ENCODE measurements around the gene MZF1. TPM values are rescaled to one million over a fixed set of nuclear protein-coding genes. Genes with fewer than 3 reads are reported as not detected.
A peak's percentile ranks its signal among the peaks of the same experiment; 100 is the strongest.

Gene MZF1
- total RNA-seq, 1 donor from 2014 or later, result 10.9 TPM

DNA sequence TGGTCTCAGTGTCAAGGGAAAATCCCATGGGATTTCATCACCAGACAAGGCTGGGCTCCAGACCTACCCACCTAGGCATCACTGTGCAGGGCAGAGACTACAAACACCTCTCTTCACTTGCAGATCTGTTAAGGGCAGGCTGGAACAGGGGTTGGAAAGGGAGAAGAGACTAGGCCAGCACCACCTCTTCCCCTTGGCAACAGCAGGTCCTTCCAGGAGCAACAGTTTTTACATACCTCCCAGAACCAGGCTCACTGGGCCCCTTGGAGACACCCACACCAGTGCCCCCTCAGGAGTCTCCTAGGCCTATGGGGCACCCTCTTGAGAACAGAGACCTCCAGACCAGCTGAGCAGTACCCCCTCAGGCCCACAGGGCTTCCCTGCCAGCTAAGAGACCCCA, 12.2 kb downstream of the MZF1 start:
- no peak overlapping the region for H3K27ac ChIP-seq (replicated peaks)
- peaks cover 68% of the 10 kb centered on the region for H3K4me1 ChIP-seq
- H3K9me3 ChIP-seq (replicated peaks), result no peaks in the 10 kb centered on the region
- DNase-seq, result no peak
- no peaks in the 10 kb centered on the region for H3K27me3 ChIP-seq (ENCODE audit: low read depth)
- TF ChIP-seq, protein P1, sequence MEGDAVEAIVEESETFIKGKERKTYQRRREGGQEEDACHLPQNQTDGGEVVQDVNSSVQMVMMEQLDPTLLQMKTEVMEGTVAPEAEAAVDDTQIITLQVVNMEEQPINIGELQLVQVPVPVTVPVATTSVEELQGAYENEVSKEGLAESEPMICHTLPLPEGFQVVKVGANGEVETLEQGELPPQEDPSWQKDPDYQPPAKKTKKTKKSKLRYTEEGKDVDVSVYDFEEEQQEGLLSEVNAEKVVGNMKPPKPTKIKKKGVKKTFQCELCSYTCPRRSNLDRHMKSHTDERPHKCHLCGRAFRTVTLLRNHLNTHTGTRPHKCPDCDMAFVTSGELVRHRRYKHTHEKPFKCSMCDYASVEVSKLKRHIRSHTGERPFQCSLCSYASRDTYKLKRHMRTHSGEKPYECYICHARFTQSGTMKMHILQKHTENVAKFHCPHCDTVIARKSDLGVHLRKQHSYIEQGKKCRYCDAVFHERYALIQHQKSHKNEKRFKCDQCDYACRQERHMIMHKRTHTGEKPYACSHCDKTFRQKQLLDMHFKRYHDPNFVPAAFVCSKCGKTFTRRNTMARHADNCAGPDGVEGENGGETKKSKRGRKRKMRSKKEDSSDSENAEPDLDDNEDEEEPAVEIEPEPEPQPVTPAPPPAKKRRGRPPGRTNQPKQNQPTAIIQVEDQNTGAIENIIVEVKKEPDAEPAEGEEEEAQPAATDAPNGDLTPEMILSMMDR (IDR thresholded peaks at IDR 0.05; ENCODE audit: borderline replicate concordance), result no peak
- intact Hi-C loops (cut with micrococcal nuclease), result no loop called here
- no peak overlapping the region for H3K4me3 ChIP-seq
- H3K36me3 ChIP-seq, result peaks cover 13% of the 10 kb centered on the region

DNA sequence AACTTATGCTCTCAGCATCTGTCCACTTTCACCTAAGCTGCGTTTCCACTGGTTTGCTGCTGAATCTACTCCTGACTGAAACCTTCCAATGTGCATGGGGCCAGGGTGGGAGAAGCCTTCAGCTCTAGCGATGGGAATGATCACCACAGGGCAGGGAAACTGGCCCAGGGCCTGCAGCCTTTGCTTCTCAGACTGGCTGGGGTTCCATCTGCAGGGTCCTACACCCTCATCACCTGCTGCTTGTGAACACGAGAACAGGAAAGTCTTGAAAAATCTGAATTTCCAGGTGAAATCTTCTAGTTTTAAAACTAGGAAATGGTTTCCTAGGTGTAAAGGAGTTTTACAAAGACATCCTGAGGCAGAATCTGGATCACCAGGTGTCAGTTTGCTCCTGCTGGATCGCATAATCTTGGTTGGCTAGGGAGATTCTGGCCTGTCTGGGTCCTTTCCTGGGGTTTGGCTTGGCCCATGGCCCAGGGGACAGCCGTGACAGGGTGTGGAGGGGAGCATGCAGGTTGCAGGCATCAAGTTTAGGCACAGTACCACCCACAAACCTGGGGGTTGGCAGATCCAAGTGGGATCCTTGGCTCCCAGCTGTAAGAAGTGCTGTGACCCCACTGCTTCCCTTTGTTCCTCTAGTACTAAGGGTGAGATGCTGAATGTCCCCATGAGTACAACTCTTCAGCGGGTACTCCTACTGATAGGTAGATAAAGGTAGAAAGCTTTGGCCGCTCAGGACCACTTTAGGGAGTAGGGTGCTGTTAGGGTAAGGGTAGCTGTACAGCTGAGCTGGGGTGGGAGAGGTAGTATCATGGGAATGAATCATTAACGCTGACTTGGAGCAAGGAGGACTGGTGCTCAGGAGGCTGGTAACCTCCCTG, 12.9 kb downstream of the MZF1 start:
- Histone ChIP-seq H3K27ac (replicated peaks) (peak overlapping the region; percentile 100), H3K36me3 (peaks cover 19% of the 10 kb centered on the region), H3K9me3 (replicated peaks) (no peaks in the 10 kb centered on the region), H3K4me1 (peaks cover 75% of the 10 kb centered on the region), H3K27me3 (ENCODE audit: low read depth) (no peaks in the 10 kb centered on the region), H3K4me3 (peak overlapping the region; percentile 87)
- intact Hi-C loops (cut with micrococcal nuclease), result no loop called here
- DNase-seq, result peak; percentile 13
- TF ChIP-seq, protein P1 (IDR thresholded peaks at IDR 0.05; ENCODE audit: borderline replicate concordance), result no peak

GRCh38 chr19:58559275-58560006, 13.7 kb downstream of the MZF1 start:
- H3K9me3 ChIP-seq (replicated peaks), result no peaks in the 10 kb centered on the region
- intact Hi-C loops (cut with micrococcal nuclease), result no loop called here
- peak overlapping the region; percentile 100 for H3K27ac ChIP-seq (replicated peaks)
- H3K4me3 ChIP-seq, result peak overlapping the region; percentile 87
- TF ChIP-seq, protein P1 (IDR thresholded peaks at IDR 0.05; ENCODE audit: borderline replicate concordance), result no peak
- peaks cover 81% of the 10 kb centered on the region for H3K4me1 ChIP-seq
- H3K36me3 ChIP-seq, result peaks cover 19% of the 10 kb centered on the region
- peak; percentile 90 for DNase-seq
- no peaks in the 10 kb centered on the region for H3K27me3 ChIP-seq (ENCODE audit: low read depth)

DNA sequence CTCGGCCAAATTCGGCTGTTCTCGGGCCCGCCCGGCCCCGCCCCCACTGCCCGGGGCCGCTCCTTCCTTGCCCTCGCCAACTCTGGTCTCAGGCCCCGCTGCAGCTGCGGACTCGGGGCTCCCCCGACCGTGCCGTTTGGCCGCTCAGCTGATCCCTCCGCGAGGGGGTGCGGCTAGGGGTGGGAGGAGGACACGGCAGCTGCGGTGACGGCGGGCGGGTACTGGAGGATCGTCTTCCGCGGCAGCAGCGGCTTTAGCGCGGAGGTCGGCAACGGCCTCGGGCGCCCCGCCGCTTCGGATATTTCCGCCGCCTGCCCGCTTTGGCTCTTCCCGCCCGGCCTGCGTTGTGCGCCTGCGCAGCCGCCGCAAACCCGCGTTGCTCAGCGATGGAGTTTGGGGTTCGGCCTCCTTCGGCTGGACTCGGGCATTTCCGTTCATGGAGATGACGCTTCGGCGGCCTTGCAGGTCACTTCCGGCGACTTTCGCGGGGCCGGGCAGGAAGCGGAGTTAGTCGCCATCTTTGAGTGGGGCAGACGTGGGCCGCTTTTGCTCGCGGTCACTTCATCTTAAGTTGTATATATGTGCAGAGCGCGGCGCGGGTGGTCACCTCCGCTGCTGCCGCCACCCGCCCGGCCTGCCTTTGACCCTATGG, 14.4 kb downstream of the MZF1 start:
- DNase-seq, result peak; percentile 99
- Histone ChIP-seq H3K27me3 (ENCODE audit: low read depth) (no peaks in the 10 kb centered on the region), H3K36me3 (peaks cover 19% of the 10 kb centered on the region), H3K27ac (replicated peaks) (peak overlapping the region; percentile 100), H3K4me3 (peak overlapping the region; percentile 87), H3K4me1 (peaks cover 88% of the 10 kb centered on the region), H3K9me3 (replicated peaks) (no peaks in the 10 kb centered on the region)
- TF ChIP-seq, protein P1 (IDR thresholded peaks at IDR 0.05; ENCODE audit: borderline replicate concordance), result no peak
- intact Hi-C loops (cut with micrococcal nuclease), result no loop called here

GRCh38 chr19:58558066-58558622, 15.0 kb downstream of the MZF1 start, which contains the start of gene UBE2M:
TSS of gene UBE2M (minus strand) at chr19:58558611. CDS start at chr19:58558381, 230 bp downstream.
- peak; percentile 58 for DNase-seq
- peak within 1 kb of the TSS; percentile 87 for H3K4me3 ChIP-seq
- intact Hi-C loops (cut with micrococcal nuclease), result no loop called here
- peaks cover 88% of the 10 kb centered on the region for H3K4me1 ChIP-seq
- no peaks in the 10 kb centered on the region for H3K27me3 ChIP-seq (ENCODE audit: low read depth)
- peak within 1 kb of the TSS; percentile 100 for H3K27ac ChIP-seq (replicated peaks)
- no peaks in the 10 kb centered on the region for H3K9me3 ChIP-seq (replicated peaks)
- TF ChIP-seq, protein P1 (IDR thresholded peaks at IDR 0.05; ENCODE audit: borderline replicate concordance), result no peak
- H3K36me3 ChIP-seq, result peaks cover 25% of the 10 kb centered on the region

All from left ventricle myocardium inferior (tissue), 1 donor.